ENCODE data around the gene TCTN1.
"Not testable (repeated sequence)": the region's sequence is repeated elsewhere in the genome, so short reads cannot be mapped to it uniquely, and the experiment has no call there.

TCTN1 gene

DNA sequence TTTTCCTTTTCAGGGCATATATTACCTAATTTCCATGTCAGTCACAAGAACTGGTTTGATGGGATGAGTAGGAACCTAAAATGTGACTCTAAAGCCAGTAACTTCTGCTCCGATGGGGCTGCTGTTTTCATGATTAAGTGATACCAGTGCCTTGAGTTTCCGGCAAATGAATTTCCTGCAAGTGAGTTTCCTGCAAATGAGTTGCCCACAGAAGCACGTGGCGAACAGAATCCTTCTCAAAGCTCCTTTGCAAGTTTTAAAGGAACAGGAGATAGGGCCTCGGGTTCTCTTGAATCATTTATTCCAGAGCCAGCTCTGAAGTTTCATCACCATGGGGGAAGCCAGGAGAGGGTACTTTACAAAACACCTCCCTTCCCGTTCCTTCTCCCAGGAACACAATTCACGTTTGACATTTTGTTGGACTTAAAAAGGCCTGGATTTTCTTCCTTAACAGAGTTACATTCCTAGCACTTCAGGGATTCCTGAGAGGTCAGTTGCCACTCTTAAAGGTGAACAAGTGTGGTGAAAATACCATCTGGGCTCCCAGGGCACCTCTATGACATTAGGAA, 28.6 kb upstream of the TCTN1 start:
- no peak for DNase-seq (ENCODE audit: low spot score)

DNA sequence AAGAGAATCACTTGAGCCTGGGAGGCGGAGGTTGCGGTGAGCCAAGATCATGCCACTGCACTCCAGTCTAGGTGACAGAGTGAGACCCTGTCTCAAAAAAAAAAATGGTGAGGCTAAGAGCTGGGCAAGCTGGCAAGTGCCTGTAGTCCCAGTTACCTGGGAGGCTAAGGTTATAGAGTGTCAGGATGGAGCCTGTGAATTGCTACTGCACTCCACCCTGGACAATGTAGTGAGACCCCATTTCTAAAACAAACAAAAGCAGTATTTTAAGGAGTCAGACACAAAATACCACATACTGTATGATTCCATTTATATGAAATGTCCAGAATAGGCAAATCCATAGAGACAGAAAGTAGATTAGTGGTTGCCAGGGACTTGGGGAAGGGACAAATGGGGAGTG, 26.8 kb upstream of the TCTN1 start:
- DNase-seq (ENCODE audit: low spot score): not testable (repeated sequence)

DNA sequence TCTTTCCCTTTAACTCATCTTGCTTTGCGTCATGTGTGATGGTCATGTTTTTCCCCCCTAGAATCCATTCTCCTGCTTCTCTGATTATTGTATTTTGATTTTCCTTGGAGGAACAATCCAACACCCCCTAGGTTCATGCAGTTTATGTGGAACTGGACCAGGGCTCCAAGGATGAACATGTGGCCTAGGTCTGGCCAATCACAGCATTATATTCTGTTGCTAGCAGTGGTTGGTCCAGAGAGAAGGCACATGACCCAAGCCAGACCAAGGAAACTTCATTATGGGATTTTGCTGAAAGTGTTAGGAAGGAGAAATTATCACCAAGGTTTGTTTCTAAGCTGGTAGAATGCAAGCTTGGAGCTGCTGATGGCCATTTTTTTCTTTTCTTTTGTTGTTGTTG, 23.9 kb upstream of the TCTN1 start:
- no peak for DNase-seq (ENCODE audit: low spot score)

DNA sequence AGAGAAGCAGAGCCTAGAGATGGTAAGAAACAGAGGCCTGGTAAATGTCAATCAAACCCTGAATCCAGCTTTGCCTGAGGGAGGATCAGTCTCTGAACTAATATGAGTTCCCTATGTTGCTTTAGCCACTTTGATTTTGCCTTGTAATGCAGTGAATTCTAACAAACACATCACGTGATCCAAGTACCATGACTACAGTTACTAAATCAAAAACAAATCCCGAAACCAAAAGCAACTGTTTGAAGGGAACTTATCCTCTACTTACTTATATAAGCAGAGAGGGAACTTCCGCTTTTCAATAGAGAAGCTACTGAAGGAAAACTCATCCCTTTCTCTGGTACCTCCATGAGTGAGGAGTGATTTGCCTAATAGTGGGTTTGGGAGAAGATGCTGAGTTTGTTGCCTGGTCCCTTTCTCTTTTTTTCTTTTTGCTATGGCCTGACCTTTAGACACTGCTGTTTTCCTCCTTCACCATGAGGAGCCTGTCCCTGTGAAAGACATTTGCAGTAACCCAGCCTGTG, 23.1 kb upstream of the TCTN1 start:
- DNase-seq (ENCODE audit: low spot score): peak; percentile 26

DNA sequence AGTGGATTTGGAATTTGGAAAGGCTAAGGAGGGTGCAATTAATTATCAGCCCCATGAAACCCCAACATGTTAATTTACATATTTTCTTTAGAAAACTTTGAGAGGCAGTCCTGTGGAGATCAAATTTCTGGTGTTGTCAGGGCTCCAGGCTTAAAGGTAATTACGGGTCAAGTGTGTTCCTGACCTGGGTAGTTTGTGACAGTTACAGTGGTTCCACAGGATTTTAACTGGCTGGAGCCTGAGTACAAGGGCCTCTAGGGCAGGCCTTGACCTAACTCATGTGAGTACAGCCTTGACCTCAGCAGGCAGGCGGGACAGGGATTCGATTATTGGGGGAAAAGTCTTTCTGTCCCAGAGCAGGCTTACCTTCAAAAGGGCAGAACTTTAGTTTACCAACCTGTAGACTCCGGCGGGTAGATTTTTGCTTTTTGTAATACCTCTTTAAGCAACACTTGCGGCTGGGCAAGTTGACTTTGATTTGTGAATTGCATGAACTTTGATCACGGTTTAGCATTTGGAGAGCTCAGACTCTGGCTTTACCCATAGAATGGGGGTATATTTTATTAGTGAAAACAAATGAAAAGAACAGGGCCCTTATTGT, 22.4 kb upstream of the TCTN1 start:
- no peak for DNase-seq (ENCODE audit: low spot score)

DNA sequence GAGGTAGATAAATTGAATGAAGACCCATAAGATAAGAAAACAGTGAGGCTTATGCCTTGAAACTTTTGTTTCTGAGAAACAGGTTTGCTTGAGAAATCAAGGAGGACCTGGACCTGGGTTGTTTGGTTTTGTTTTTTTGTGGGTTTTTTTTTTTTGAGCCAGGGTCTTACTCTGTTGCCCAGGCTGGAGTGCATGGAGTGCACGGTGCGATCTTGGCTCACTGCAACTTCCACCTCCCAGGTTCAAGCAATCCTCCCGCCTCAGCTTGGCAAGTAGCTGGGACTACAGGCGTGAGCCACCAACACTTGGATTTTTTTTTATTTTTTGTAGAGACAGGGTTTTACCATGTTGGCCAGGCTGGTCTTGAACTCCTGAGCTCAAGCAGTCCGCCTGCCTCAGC, 21.9 kb upstream of the TCTN1 start:
- no peak for DNase-seq (ENCODE audit: low spot score)

DNA sequence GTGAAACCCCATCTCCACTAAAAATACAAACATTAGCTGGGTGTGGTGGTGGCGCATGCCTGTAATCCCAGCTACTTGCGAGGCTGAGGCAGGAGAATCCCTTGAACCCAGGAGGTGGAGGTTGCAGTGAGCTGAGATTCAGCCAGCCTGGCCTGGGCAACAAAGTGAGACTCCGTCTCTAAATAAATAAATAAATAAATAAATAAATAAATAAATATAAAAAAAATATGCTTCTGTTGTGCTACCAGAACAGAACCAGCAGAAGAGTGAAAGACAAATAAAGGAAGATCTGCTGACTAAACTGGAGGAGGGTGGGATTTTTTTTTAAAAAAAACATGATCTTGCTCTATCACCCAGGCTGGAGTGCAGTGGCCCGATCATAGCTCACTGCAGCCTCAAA, 21.0 kb upstream of the TCTN1 start:
- DNase-seq (ENCODE audit: low spot score): not testable (repeated sequence)

DNA sequence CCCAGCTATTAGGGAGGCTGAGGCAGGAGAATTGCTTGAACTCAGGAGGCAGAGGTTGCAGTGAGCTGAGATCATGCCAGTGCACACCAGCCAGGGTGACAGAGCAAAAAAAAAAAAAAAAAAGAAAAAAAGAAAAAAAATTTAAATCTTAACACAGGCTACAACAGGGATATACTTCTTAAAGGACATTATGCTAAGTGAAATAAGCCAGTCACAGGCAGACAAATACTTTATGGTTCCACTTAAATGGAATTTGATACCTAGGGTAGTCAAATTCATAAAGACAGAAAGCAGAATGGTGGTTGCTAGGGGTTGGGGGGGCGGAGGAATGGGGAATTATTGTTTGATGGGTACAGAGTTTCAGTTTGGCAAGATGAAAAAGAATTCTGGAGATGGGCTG, 16.0 kb upstream of the TCTN1 start:
- DNase-seq (ENCODE audit: low spot score): no peak

DNA sequence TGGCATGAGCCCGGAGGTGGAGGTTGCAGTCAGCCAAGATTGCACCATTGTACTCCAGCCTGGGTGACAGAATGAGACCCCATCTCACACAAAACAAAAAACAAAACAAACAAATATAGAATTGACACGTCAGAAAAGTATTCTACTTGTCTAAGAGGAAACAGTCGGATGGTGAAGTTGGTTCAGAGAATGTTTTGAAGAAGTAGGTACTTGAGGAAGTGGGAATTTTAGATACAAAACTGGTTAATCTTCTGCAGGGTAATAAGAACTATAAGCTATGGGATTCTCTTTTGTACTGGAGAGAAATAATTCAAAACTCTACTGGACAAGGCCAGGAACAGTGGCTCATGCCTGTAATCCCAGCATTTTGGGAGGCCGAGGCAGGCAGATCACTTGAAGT, 14.6 kb upstream of the TCTN1 start:
- no peak for DNase-seq (ENCODE audit: low spot score)

DNA sequence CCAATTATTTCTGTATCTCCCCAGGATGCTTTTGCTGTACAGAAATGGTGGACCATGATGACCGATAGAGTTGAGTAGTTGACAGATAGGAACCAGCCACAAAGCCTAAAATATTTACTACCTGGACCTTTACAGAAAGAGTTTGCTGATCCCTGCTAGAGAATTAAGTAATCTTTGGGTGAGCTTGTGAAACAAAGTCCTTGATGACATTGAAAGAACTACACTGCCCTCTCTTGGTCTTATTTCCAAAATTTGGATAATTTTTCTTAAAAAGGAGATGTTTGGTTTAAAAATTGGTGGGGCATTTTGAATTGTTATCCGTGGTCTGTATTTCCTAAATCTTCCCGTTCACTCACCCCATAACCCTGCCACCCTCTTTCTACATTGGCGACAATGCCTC, 13.7 kb upstream of the TCTN1 start:
- peak; percentile 33 for DNase-seq (ENCODE audit: low spot score)

DNA sequence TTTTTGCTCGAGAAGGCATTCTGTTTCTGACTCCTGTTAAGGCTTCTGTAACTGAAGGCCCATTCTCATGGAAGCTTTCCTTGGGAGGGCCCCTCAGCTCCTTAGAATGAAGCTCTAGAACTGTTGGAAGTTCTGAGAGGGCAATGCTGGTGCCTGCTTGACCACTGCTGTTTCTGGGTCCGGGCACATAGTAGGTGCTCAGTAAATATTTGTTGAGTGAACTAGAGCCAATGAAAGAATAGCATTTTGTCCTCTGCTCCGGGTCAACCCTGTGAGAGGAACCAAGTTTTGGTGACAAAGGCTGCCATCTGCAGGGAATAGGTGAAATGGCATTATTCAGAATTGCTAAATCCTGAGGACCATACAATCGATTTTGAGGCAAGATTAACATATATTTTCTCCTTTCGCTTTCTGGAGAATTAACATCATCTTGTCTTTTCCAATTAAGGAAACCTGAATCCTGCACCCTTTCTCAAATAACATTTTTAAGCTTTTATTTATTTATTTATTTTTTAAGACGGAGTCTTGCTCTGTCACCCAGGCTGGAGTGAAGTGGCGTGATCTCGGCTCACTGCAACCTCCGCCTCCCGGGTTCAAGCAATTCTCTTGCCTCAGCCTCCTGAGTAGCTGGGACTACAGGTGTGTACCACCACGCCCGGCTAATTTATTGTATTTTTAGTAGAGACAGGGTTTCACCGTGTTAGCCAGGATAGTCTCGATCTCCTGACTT, 11.7 kb upstream of the TCTN1 start:
- peak; percentile 64 for DNase-seq (ENCODE audit: low spot score)

DNA sequence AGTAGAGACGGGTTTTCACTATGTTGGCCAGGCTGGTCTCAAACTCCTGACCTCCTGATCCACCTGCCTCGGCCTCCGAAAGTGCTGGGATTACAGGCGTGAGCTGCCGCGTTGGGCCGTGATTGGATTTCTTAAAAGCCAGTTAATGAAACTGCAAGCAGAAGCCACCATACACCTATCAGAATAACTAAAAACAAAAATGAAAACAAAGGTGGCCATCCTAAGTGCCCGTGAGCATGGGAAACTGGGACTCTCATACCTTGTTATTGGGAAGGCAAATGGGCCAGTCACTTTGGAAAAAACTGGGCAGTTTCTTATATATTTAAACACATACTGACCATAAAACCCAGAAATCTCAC, 7.7 kb upstream of the TCTN1 start:
- DNase-seq (ENCODE audit: low spot score): no peak

DNA sequence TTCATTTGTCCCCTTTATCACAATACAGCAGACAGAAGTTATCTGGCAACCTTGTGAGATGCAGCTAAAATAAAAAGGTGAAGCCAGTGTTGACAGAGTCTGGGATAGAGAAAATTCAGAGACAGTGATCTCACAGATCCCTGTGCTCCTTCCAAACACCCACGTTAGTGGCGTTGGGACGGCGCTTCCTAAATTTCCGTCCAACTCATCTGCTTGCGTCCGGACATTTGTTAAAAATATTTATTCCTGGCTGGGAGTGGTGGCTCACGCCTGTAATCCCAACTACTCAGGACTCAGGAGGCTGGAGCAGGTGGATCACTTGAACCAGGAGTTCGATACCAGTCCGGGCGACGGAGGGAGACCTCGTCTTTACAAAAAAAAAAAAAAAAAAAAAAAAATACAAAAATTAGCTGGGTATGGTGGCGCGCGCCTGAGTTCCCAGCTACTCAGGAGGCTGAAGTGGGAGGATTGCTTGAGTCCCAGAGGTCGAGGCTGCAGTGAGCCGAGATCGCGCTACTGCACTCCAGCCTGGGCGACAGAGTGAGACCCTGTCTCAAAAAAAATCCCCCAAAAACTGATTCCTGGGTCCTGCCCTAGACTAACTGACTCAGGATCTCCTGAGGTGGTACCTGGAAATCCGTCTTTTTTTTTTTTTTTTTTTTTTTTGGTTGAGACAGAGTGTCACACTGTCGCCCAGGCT, 708 bp upstream of the TCTN1 start:
- no peak for DNase-seq (ENCODE audit: low spot score)

DNA sequence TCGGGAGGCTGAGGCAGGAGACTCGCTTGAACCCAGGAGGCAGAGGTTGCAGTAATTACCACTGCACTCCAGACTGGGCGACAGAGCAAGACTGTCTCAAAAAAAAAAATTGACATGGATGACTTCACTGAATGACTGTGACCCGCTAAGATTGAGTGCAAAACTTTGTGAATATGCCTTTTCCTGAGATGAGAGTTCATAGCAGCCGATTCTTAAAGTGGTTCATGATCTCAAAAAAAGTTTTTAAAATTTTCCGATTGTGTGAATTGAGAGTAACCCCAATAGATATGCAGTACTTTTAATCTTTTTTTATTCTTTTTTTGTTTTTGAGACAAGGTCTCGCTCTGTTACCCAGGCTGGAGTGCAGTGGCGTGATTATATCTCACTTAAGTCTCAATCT, 1.2 kb downstream of the TCTN1 start:
- DNase-seq (ENCODE audit: low spot score): no peak

DNA sequence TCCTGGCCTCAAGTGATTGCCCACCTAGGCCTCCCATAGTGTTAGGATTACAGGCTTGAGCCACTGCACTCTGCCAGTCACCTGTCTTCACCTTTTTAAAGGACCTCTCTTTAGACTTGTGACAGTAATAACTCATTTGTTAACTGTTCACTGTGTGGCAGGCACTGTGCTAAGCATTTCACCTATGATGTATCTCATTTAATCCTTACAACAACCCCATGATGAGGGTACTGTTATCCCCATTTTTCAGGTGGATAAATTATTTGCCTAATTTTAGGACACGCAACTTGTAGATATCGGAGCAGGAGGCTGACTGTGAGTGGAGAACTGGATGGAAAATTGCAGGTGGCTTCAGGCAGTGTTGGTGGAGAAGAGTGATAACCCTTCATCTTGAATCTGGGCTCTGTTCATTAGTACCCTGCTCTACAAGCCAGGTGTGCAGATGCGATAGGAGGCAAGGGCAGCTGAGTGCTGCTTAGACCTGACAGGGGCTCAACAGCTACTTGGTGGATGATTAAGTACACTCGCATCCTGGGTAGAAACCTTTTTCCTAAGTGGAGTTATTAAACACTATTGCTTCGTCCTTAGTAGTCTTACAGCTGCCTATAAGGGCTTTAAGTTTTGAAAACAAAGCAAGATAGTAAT, 2.7 kb downstream of the TCTN1 start:
- no peak for DNase-seq (ENCODE audit: low spot score)

DNA sequence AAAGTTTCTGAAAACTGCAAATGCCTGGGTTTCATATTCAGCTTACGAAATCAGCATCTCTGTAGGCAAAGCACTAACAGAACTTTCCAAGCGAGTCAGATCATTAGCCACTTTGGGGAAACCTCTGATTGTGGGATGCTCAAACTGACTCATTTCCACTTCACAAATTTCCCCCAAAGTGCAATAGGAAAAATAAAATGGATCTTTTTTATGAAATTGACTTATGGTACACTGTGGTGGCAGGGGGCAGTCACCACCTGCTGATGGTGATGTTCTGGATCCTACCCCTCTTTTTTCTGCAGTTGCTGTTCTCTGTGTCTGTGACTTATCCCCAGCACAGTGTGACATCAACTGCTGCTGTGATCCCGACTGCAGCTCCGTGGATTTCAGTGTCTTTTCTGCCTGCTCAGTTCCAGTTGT, 5.6 kb downstream of the TCTN1 start:
- DNase-seq (ENCODE audit: low spot score): no peak

DNA sequence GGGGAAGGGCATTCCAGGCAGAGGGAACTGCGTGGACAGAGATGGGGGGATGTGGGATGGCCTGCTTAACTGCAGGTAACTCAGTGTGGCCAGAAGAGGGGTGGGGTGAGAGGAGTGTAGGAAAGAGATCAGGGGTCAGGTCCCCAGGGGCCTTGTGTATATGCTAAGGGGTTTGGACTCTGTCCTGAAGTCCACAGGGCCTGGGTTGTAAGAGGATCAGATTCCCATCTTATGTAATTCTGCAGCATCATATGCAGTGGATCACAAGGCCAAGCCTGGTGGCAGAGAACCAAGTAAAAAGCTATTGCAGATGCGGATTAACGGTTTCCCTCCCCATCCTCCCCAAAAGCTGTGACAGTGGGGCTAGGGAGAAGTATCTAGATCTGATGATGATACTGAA, 8.7 kb downstream of the TCTN1 start:
- no peak for DNase-seq (ENCODE audit: low spot score)

DNA sequence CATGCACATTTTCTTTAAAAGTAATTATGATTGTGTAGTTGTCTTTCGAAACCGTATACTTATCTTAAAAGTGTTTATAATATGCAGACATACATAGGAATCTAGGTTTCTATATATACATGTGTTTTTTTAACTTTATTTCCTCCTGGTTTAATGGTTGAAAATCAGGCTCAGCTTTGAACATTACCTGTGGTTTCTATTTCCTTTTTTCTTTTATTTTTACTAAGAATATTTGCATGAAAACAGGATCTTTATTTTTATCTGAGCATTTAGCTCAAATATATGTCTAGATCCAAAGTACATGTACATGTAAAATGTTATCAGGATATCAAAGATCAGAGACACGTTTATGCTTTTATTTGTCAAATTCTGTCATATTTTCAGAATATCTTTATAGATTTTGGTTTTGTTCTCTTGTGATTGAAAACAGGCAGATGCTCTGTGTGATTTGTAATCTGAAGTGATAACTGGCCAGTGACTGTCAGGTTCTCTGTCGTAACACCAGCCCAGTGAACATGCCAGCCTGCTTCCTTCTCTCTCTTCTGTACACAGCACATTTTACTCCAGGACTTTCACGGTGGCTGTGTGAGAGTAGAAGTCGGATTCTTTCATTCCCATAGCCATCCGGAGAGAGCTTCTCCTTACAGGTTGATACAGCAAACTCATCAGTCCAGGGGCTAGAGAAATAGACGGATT, 13.7 kb downstream of the TCTN1 start:
- no peak for DNase-seq (ENCODE audit: low spot score)

DNA sequence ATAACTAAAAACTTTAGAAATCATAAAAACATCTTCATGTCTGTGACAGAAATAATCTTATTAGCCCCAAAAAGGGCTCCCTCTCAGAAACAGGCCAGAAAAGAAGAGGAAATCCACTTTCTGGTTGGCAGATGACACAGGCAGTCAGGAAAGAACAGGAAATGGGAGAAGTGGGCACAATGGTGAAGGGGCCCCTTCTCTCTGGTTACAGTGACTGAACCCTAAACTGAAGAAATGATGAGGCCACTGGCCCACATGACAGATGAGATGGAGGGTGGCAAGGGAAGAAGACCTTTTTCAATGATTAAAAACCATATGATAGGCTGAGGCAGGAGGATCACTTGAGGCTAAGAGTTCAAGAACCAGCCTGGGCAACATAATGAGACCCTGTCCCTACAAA, 21.1 kb downstream of the TCTN1 start:
- no peak for DNase-seq (ENCODE audit: low spot score)

DNA sequence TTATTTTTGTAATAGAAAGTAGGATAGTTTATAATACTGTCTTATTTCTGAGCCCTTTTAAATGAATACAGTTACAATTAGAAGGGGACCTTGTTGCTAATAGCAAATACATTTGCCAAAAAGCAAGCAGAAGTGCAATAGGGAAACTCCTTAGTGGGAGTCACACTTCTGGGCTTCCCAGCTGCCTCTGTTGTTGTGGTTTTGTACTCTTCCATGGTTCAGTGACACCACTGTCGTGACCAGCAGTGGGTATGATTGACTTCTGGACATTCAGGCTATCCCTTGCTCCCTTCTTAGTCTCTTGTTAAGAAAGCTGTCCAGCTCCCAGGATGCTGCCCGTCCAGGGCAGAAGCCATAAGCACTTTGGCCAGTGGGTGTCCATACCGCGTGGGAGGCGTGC, 22.6 kb downstream of the TCTN1 start:
- no peak for DNase-seq (ENCODE audit: low spot score)

DNA sequence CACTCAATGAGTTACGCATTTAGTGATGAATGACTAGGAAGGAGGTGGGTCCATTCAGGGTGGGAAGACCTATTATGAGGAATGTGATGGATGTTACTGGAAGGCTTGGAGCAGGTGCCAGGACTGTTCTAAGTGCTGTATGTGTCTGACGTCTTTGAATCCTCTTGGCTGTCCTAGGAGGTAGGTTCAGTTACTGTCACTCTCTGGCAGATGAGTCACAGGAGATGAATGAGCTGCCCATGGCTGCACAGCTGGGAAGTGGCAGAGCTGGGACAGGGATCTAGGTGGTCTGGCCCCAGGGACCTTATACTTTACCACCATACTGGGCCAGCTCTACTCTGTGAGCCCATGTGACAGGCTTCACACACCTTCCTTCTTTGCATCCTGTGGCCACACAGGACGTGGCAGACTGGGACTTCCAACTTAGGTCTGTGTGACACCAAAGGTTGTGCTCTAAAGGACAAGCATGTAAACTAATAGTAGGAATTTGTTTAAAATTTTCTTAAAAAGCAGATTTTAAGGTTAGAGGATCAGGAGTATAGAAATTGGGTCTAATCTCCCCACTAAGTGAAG, 24.0 kb downstream of the TCTN1 start:
- no peak for DNase-seq (ENCODE audit: low spot score)

DNA sequence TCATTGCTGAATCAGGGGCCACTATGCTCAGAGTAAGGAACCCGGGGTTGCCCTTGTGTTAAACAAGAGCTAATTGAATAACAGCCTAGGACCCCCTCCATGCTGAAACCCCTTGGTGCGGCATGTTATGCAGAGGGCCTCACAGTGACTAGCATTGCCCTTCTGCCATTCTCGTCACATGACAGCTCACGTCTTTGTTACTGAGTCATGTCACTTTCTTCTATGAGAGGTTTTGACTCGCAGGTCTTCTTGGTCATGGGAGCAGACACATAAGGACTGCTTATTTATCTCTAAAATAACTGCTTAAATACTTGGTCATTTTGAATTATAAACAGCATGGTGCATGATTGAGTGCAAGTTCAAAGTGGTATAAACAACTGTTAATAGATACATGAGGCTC, 24.9 kb downstream of the TCTN1 start:
- DNase-seq (ENCODE audit: low spot score): no peak
